Measurements from ENCODE around the gene SLC28A2.
"Not testable (repeated sequence)": the region's sequence is repeated elsewhere in the genome, so short reads cannot be mapped to it uniquely, and the experiment has no call there.

Gene SLC28A2, protein sequence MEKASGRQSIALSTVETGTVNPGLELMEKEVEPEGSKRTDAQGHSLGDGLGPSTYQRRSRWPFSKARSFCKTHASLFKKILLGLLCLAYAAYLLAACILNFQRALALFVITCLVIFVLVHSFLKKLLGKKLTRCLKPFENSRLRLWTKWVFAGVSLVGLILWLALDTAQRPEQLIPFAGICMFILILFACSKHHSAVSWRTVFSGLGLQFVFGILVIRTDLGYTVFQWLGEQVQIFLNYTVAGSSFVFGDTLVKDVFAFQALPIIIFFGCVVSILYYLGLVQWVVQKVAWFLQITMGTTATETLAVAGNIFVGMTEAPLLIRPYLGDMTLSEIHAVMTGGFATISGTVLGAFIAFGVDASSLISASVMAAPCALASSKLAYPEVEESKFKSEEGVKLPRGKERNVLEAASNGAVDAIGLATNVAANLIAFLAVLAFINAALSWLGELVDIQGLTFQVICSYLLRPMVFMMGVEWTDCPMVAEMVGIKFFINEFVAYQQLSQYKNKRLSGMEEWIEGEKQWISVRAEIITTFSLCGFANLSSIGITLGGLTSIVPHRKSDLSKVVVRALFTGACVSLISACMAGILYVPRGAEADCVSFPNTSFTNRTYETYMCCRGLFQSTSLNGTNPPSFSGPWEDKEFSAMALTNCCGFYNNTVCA

GRCh38 chr15:45251888-45252287, at the start of gene SLC28A2:
SLC28A2 (plus strand) TSS chr15:45252234; CDS start chr15:45253216, 982 bp downstream.
- no peak for DNase-seq

- DNase-seq, result no peak
Measured at GRCh38 chr15:45203182-45203581, 48.9 kb upstream of the SLC28A2 start.

- peak; percentile 52 for DNase-seq
Measured at GRCh38 chr15:45205192-45205591, 46.8 kb upstream of the SLC28A2 start.

- no peak for DNase-seq
Measured at GRCh38 chr15:45212493-45212892, 39.5 kb upstream of the SLC28A2 start.

GRCh38 chr15:45221053-45221599, 30.9 kb upstream of the SLC28A2 start:
- no peak for DNase-seq

DNA sequence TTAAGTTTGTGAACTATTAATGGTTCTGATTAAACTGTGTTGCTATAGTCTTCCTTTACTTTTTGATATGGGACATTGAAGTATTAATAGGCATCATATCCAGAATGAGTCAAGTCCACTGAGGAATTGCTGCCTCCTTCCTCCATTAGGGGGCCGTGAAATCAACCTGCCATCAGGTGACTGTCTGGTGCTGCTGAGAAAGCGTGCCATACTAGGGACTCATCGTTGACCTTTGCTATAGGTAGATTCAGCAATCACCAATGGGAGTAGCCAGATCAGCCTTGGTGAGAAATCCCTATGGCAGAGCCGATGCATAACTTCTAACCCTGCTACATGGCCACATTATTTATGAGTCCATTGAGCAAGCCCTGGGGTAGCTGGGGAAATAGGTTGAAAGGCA, 30.1 kb upstream of the SLC28A2 start:
- DNase-seq, result no peak

- DNase-seq, result no peak
Measured at GRCh38 chr15:45224621-45225217, 27.3 kb upstream of the SLC28A2 start.

GRCh38 chr15:45225506-45226273, 26.3 kb upstream of the SLC28A2 start:
- no peak for DNase-seq

GRCh38 chr15:45228931-45229330, 23.1 kb upstream of the SLC28A2 start:
- DNase-seq, result no peak

DNA sequence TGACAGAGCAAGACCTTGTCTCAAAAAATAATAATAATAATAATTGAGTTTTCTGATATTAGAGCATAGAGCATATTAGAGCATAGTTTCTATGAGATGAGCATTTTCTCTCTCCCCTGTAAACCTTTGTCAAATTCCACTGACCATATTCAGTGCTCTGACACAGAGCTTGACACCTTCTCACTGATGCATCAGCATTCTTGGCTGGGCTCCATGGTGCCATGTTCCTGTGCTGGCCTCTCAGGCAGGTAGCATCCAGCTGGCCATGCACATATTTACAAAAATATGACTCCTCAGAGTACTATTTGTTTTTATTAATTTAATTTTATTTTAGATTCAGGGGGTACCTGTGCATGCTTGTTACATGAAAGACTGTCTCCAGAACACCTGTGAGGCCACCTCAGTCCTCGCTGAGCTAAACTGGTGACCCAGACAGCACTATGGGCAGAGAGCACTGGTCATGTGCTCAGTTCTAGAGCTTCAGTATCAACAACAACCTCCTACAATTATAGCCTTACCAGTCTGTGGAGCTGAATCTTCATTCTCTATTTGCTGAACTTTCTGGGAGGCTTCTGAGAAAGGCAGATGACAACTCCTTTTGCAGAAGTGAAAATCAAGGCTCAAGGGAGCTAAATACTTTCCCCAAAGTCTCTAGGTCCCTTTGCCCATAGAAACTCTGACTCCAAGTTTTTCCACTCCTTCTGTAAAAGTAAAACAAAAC, 21.6 kb upstream of the SLC28A2 start:
- DNase-seq, result no peak

GRCh38 chr15:45231132-45231531, 20.9 kb upstream of the SLC28A2 start:
- DNase-seq, result no peak

- no peak for DNase-seq
Measured at GRCh38 chr15:45231864-45232562, 20.0 kb upstream of the SLC28A2 start.

DNA sequence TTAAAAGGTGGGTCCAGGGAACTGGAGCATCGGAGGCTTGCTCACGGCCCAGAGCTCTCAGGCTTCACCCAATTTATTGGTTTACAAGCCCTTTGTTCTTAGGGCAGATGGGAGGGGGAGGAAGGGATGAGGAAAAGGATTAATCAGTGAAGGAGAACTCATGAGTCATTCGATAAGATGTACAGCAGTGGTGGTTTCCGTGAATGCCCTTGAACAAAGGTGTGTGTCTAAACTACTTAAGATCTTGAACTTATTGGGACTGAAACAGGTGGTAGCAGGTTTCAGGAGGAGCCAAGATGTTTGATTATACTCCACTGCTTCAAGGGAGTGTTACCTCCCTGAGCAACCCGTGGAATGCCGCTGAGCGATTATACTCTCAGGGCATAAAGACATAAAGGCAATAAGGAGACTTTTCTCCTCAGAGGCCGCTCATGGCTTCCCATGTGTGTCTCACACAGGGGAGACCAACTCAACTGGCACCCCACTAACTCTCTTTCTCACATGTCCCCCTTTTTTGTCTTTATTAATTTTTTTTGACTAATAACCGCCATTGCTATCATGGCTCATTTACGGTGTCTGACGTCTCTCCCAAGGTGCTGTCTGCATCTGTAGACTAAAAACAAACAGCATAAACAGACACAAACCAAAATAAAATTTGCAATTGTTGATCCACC, 17.3 kb upstream of the SLC28A2 start:
- DNase-seq, result no peak

DNA sequence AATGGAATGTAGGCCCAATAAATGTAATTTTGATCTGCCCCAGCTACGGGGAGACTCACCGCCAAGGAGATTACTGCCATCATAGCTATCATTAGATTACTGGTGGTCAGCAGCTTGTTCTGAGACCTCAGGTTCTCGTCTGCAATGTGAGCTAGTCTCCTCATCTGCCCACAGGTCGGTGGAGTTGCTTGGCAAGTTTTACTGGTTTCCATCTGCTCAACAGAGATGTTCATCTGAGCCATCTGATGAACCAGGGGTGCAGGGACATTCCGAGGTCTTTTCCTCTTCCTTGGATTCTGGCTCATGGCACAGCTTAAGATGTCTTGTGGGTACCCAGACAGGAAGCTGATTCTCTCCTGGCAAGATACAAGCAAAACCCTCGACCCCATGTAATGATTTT, 15.2 kb upstream of the SLC28A2 start:
- DNase-seq, result not testable (repeated sequence)

- DNase-seq, result no peak
Measured at GRCh38 chr15:45242289-45242688, 9.7 kb upstream of the SLC28A2 start.

- no peak for DNase-seq
Measured at GRCh38 chr15:45249125-45249780, 2.8 kb upstream of the SLC28A2 start.

DNA sequence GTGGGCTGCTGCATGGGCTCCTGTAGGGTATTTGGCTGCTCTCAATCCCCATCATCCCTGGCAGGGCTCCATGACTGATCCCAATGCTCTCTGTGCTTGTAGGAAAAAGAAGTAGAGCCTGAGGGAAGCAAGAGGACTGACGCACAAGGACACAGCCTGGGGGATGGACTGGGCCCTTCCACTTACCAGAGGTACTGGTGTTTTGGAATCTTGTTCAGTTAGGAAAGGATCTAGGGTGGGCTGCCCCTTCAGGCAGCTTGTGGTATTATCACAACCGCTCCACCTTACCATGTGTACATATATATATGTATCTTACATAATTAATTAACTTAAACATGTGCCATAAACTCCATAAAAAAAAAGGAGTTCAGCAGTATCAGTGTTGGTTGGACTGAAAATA, 1.3 kb downstream of the SLC28A2 start:
- DNase-seq, result no peak

- no peak for DNase-seq
Measured at GRCh38 chr15:45254405-45254804, 2.4 kb downstream of the SLC28A2 start.

DNA sequence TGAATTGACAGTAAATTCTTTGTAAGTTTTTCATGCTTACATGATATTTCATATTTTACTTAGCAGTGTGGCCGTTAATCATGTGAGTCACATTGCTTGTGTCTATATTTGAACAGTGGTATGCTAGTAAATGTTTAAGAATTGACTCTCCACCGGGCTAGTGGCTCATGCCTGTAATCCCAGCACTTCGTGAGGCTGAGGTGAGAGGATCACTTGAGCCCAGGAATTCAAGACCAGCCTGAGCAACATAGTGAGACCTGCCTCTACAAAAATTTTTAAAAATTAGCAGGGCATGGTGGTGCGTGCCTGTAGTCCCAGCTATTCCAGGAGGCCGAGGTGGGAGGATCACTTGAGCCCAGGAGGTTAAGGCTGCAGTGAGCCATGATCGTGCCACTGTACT, 2.8 kb downstream of the SLC28A2 start:
- not testable (repeated sequence) for DNase-seq

DNA sequence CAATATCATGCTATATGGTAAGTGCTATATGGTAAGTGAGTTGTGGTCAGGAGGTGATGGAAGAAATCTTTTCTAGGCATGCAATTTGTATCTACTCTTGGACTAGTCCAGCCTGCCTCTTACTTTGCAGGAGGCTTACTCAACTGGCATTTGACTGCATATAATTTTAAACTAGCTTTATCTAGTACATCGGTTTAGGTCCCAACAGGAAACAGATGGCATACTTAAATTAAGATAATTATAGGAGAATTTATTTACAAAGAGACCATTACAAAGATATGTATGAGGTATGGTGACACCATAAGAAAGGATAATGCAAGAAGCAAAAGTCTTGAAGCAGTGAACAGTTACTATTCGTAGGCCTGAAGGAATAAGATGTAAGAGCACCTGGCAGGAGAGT, 7.8 kb downstream of the SLC28A2 start:
- DNase-seq, result no peak

Data from activated CD4-positive, alpha-beta T cell treated with anti-CD3 and anti-CD28 coated beads, Interleukin-2, amount 50 U/mL, for 1 hour (primary cell).